ENCODE measurements around the gene GCDH. TPM values are rescaled to one million over a fixed set of nuclear protein-coding genes. Genes with fewer than 3 reads are reported as not detected.

The GCDH gene
- total and polyA plus RNA-seq, 2 donors from 2014 or later: 21.9 to 45.6 TPM

DNA sequence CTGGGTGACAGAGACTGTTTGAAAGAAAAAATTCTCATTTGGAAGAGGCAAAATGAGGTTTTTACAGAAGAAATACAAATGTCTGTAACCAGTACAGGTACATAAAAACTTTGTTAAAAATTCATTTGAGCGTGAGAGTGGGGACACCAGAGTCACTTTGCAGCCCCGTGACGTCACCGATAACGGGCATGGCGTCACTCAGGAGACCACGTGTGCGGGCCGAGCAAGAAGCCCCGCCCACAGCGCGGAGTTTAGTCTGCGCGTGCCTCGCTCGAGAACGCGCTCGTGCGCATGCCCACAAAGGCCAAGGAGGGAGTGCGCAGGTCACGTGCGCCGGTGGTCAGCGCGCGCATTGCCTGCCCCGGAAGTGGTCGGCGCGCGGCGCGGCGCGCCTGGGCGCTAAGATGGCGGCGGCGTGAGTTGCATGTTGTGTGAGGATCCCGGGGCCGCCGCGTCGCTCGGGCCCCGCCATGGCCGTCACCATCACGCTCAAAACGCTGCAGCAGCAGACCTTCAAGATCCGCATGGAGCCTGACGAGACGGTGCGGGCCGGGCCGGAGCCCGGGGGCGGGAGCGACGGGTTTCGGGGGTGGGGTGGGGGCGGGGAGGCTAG lies 54.6 kb downstream of the GCDH start, which contains the start of gene RAD23A:
Gene RAD23A (plus strand): TSS at position 384 of the 613 bp plus-strand sequence. CDS start 87 bp downstream, at position 471.
- H3K9me3 ChIP-seq (ENCODE audit: control insufficient read depth in 2 of 3, insufficient read depth in 1 of 3, low read length in 3 of 3): no peaks in the 10 kb centered on the region
- TF ChIP-seq, protein P1, sequence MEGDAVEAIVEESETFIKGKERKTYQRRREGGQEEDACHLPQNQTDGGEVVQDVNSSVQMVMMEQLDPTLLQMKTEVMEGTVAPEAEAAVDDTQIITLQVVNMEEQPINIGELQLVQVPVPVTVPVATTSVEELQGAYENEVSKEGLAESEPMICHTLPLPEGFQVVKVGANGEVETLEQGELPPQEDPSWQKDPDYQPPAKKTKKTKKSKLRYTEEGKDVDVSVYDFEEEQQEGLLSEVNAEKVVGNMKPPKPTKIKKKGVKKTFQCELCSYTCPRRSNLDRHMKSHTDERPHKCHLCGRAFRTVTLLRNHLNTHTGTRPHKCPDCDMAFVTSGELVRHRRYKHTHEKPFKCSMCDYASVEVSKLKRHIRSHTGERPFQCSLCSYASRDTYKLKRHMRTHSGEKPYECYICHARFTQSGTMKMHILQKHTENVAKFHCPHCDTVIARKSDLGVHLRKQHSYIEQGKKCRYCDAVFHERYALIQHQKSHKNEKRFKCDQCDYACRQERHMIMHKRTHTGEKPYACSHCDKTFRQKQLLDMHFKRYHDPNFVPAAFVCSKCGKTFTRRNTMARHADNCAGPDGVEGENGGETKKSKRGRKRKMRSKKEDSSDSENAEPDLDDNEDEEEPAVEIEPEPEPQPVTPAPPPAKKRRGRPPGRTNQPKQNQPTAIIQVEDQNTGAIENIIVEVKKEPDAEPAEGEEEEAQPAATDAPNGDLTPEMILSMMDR (IDR thresholded peaks at IDR 0.05; ENCODE audit: borderline replicate concordance, extremely low read depth, insufficient read depth): peak; percentile 6
- H3K9ac ChIP-seq (ENCODE audit: low read length in 3 of 3): peak within 1 kb of the TSS; percentile 82 to 96 (median 83)
- H3K36me3 ChIP-seq (ENCODE audit: control insufficient read depth in 2 of 3, insufficient read depth in 3 of 3, low read length in 3 of 3): peaks cover 16 to 41% (median 31%) of the 10 kb centered on the region in 3 donors
- FAIRE-seq (no peak), DNase-seq (peak; percentile 97 to 100 (median 99))
- peaks cover 0 to 29% (median 16%) of the 10 kb centered on the region in 3 donors for H3K4me1 ChIP-seq (ENCODE audit: control insufficient read depth in 2 of 3, insufficient read depth in 2 of 3, low read depth in 1 of 3, low read length in 3 of 3)
- intact Hi-C loops (cut with DNase I): no loop called here
- H3K4me3 ChIP-seq (ENCODE audit: low read length in 3 of 3): peak within 1 kb of the TSS; percentile 89 to 99 (median 94)
- H3K27me3 ChIP-seq (ENCODE audit: control insufficient read depth, insufficient read depth, low read length): no peaks in the 10 kb centered on the region
- H3K27ac ChIP-seq (ENCODE audit: low read depth in 2 of 2, low read length in 2 of 2): peak within 1 kb of the TSS; percentile 81 to 89

DNA sequence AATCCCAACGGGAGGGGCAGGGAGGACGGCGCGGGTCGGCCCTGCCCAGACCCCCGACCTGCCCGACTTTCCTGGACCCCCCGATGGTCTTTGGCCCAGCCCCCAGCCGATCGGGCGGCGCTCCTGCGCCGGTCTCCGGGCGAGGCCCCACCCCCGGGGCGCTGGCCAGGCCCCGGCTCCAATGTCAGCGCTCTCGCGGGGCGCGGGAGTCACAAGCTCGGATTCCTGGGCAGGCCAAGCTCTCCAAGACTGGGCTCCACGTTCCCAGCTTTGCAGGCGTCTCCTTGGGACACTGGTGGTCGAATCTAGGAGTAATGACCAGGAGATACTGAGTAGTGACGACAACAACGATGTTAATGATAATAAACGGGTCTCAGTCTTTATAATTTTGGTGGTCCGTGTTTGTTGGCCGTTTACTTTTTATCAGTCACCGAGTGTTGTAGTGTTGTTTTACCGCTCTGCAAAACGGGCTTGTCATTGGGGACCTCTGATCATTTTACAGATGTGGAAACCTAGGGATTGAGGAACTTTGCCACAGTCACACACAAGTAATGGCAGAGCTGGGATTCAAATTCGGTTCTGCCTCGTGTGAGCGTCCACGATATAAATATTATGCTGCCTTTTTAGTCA lies 55.2 kb downstream of the GCDH start:
- intact Hi-C loops (cut with DNase I): no loop called here
- peak overlapping the region; percentile 81 to 89 for H3K27ac ChIP-seq (ENCODE audit: low read depth in 2 of 2, low read length in 2 of 2)
- H3K27me3 ChIP-seq (ENCODE audit: control insufficient read depth, insufficient read depth, low read length): no peaks in the 10 kb centered on the region
- H3K9ac ChIP-seq (ENCODE audit: low read length in 3 of 3): peak overlapping the region; percentile 82 to 96 (median 83)
- TF ChIP-seq, protein P1 (IDR thresholded peaks at IDR 0.05; ENCODE audit: borderline replicate concordance, extremely low read depth, insufficient read depth): no peak
- peak overlapping the region; percentile 89 to 99 (median 94) for H3K4me3 ChIP-seq (ENCODE audit: low read length in 3 of 3)
- FAIRE-seq (no peak), DNase-seq (peak; percentile 78 to 91 (median 88))
- H3K36me3 ChIP-seq (ENCODE audit: control insufficient read depth in 2 of 3, insufficient read depth in 3 of 3, low read length in 3 of 3): peaks cover 11 to 41% (median 29%) of the 10 kb centered on the region in 3 donors
- H3K4me1 ChIP-seq (ENCODE audit: control insufficient read depth in 2 of 3, insufficient read depth in 2 of 3, low read depth in 1 of 3, low read length in 3 of 3): peaks cover 0 to 24% (median 15%) of the 10 kb centered on the region in 3 donors
- no peaks in the 10 kb centered on the region for H3K9me3 ChIP-seq (ENCODE audit: control insufficient read depth in 2 of 3, insufficient read depth in 1 of 3, low read length in 3 of 3)

DNA sequence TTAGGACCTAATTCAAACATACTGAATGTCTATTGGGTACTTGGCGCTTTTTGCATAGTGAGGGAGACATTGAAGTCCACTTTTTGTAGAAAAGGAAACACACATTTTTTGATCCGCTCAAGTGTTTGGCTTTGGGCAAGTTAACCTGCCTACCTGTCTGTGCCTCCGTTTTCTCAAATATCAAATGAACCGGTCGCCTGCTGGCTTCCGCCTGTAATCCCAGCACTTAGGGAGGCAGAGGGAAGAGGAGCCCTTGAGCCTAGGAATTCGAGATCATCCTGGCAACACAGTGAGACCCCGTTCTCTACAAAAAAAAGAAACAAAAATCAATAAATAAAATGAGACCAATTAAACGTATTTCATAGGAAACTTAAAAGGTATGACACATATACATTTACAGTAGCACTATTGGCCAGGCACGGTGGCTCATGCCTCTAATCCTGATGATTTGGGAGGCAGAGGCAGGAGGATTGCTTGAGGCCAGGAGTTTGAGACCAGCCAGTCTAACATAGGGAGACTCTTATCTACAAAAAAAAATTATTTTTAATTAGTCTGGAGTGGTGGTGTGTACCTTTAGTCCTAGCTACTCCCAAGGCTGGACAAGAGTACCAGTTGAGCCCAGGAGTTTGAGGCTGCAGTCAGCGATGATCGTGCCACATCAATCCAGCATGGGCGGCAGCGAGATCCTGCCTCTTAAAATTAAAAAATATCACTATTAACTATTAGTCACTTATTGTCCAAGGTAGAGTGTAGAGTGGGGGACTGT lies 56.0 kb downstream of the GCDH start:
- Histone ChIP-seq H3K9me3 (ENCODE audit: control insufficient read depth in 2 of 3, insufficient read depth in 1 of 3, low read length in 3 of 3) (no peaks in the 10 kb centered on the region), H3K9ac (ENCODE audit: low read length in 3 of 3) (peak overlapping the region; percentile 82 to 96 (median 83)), H3K4me1 (ENCODE audit: control insufficient read depth in 2 of 3, insufficient read depth in 2 of 3, low read depth in 1 of 3, low read length in 3 of 3) (peaks cover 0 to 21% (median 15%) of the 10 kb centered on the region in 3 donors), H3K36me3 (ENCODE audit: control insufficient read depth in 2 of 3, insufficient read depth in 3 of 3, low read length in 3 of 3) (peaks cover 11 to 36% (median 32%) of the 10 kb centered on the region in 3 donors), H3K4me3 (ENCODE audit: low read length in 3 of 3) (peak overlapping the region; percentile 89 to 99 (median 94)), H3K27me3 (ENCODE audit: control insufficient read depth, insufficient read depth, low read length) (no peaks in the 10 kb centered on the region), H3K27ac (ENCODE audit: low read depth in 2 of 2, low read length in 2 of 2) (peak overlapping the region; percentile 30 to 89)
- TF ChIP-seq, protein P1 (IDR thresholded peaks at IDR 0.05; ENCODE audit: borderline replicate concordance, extremely low read depth, insufficient read depth): no peak
- FAIRE-seq (no peak), DNase-seq (no peak)
- intact Hi-C loops (cut with DNase I): no loop called here

Data from kidney (tissue), 14 donors.